ENCODE data around the gene TNPO3. TPM values are rescaled to one million over a fixed set of nuclear protein-coding genes. Genes with fewer than 3 reads are reported as not detected.

Gene TNPO3
- total RNA-seq, 1 experiment from 2014 or later = 59.2 TPM

DNA sequence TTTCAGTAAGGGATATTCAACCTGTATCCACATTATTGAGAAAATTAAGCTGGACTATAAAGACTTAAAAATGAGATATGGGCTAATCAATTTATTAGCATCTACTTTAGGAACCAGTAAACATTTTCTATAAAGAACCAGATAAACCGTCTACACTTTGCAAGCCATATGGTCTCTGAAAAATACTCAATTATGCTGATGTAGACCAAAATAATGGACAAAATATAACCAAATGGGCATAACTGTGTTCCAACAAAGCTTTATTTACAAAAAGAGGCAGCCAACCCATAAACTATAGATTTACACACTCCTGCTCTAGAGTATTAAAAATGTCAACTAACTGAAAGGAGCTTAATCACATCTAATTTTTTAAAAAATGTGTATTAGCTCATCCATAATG lies 42.3 kb downstream of the TNPO3 start:
- Histone ChIP-seq H3K4me2 (no peak overlapping the region), H3K36me3 (ENCODE audit: low read depth) (peaks cover 25% of the 10 kb centered on the region), H3K27me3 (ENCODE audit: insufficient read depth, low read depth) (no peaks in the 10 kb centered on the region), H3K27ac (no peak overlapping the region), H3K9me2 (ENCODE audit: insufficient read depth) (no peaks in the 10 kb centered on the region), H3K4me1 (replicated peaks; ENCODE audit: insufficient read depth) (0 out of 2 replicates have a peak, but pooled peaks cover 7% of the 10 kb centered on the region), H3F3A (ENCODE audit: insufficient read depth, low read depth) (peaks cover 8% of the 10 kb centered on the region), H4K20me1 (ENCODE audit: insufficient read depth) (peaks cover 19% of the 10 kb centered on the region), H3K79me2 (ENCODE audit: low read depth) (peaks cover 22% of the 10 kb centered on the region; the same call in 1 of the 2 replicates), H2AFZ (no peak overlapping the region), H3K4me3 (no peak overlapping the region), H3K9me3 (ENCODE audit: insufficient read depth, low read depth) (no peaks in the 10 kb centered on the region)
- POLR2A ChIA-PET (ENCODE audit: unreplicated experiment) = no interaction called here
- intact Hi-C loops (cut with micrococcal nuclease; ENCODE audit: unreplicated experiment) = loop anchor here (10.0 kb wide), 1 partner anchor 48 kb away; no protein-coding TSS in a partner anchor
- BruUV-seq (replicated peaks) = no TSS peak
- CTCF ChIA-PET = interaction anchor here (0.6 kb wide), 1 partner anchor 150 kb away, joined by 3 read pairs; the partner anchor contains the start of gene ATP6V1F
- DNase-seq = no peak
- TF ChIP-seq, protein P1, sequence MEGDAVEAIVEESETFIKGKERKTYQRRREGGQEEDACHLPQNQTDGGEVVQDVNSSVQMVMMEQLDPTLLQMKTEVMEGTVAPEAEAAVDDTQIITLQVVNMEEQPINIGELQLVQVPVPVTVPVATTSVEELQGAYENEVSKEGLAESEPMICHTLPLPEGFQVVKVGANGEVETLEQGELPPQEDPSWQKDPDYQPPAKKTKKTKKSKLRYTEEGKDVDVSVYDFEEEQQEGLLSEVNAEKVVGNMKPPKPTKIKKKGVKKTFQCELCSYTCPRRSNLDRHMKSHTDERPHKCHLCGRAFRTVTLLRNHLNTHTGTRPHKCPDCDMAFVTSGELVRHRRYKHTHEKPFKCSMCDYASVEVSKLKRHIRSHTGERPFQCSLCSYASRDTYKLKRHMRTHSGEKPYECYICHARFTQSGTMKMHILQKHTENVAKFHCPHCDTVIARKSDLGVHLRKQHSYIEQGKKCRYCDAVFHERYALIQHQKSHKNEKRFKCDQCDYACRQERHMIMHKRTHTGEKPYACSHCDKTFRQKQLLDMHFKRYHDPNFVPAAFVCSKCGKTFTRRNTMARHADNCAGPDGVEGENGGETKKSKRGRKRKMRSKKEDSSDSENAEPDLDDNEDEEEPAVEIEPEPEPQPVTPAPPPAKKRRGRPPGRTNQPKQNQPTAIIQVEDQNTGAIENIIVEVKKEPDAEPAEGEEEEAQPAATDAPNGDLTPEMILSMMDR (conservative IDR thresholded peaks at IDR 0.05) = no peak
- TF ChIP-seq EZH2 (IDR thresholded peaks at IDR 0.05; ENCODE audit: low read depth) = no peak

DNA sequence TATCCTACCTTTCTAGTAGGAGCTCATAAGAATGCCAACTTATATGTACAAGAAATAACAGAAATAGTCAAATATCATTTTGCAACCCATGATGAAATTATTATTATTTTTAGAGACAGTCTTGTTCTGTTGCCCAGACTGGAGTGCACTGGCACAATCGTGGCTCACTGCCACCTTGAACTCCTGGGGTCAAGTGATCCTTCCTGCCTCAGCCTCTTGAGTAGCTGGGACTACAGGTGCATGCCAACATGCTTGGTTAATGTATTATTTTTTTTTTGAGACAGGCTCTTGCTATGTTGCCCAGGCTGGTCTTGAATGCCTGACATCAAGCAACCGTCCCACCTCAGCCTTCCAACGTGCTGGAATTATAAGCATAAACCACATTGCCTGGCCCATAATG lies 44.8 kb downstream of the TNPO3 start:
- Histone ChIP-seq H3K4me3 (no peak overlapping the region), H3K27ac (no peak overlapping the region), H3K27me3 (ENCODE audit: insufficient read depth, low read depth) (no peaks in the 10 kb centered on the region), H3K4me1 (replicated peaks; ENCODE audit: insufficient read depth) (no peaks in the 10 kb centered on the region), H2AFZ (no peak overlapping the region), H3K36me3 (ENCODE audit: low read depth) (peaks cover 25% of the 10 kb centered on the region), H3K9me3 (ENCODE audit: insufficient read depth, low read depth) (no peaks in the 10 kb centered on the region), H3F3A (ENCODE audit: insufficient read depth, low read depth) (peaks cover 8% of the 10 kb centered on the region), H3K79me2 (ENCODE audit: low read depth) (peaks cover 17% of the 10 kb centered on the region; the same call in 1 of the 2 replicates), H4K20me1 (ENCODE audit: insufficient read depth) (peaks cover 21% of the 10 kb centered on the region), H3K4me2 (no peak overlapping the region), H3K9me2 (ENCODE audit: insufficient read depth) (no peaks in the 10 kb centered on the region)
- intact Hi-C loops (cut with micrococcal nuclease; ENCODE audit: unreplicated experiment) = loop anchor here (10.0 kb wide), 1 partner anchor 45 kb away; no protein-coding TSS in a partner anchor
- no TSS peak for BruUV-seq (replicated peaks)
- POLR2A ChIA-PET (ENCODE audit: unreplicated experiment) = interaction anchor here (0.9 kb wide), 1 partner anchor 100 kb away, joined by 6 read pairs; no protein-coding TSS in a partner anchor
- CTCF ChIA-PET = interaction anchor here (0.6 kb wide), 1 partner anchor 340 kb away, joined by 4 read pairs; no protein-coding TSS in a partner anchor
- TF ChIP-seq EZH2 (IDR thresholded peaks at IDR 0.05; ENCODE audit: low read depth) = no peak
- TF ChIP-seq, protein P1 (conservative IDR thresholded peaks at IDR 0.05) = no peak
- no peak for DNase-seq

DNA sequence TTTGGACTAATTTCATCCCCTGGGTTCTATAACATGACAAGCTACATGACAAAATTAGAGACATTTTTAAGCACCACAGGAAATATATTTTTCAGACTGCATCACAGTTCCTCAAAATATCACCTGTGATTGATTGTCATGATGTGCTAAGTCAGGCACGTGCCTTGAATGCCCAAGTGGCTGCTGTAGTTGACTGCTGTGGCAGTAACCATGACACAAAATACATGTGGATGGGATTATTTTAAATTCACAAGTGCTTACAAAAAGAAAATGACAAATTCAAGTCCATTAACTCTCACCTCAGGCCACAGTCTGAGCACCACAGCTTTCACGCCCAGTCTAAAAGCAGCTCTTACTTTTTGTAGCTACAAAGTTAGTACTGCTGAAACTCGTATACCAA lies 45.5 kb downstream of the TNPO3 start:
- Histone ChIP-seq H3K4me3 (no peak overlapping the region), H2AFZ (no peak overlapping the region), H3K9me2 (ENCODE audit: insufficient read depth) (no peaks in the 10 kb centered on the region), H4K20me1 (ENCODE audit: insufficient read depth) (peaks cover 21% of the 10 kb centered on the region), H3K27me3 (ENCODE audit: insufficient read depth, low read depth) (no peaks in the 10 kb centered on the region), H3K4me2 (no peak overlapping the region), H3K9me3 (ENCODE audit: insufficient read depth, low read depth) (no peaks in the 10 kb centered on the region), H3F3A (ENCODE audit: insufficient read depth, low read depth) (peaks cover 3% of the 10 kb centered on the region), H3K27ac (no peak overlapping the region), H3K4me1 (replicated peaks; ENCODE audit: insufficient read depth) (no peaks in the 10 kb centered on the region), H3K79me2 (ENCODE audit: low read depth) (peaks cover 17% of the 10 kb centered on the region; the same call in 1 of the 2 replicates), H3K36me3 (ENCODE audit: low read depth) (peaks cover 24% of the 10 kb centered on the region; the same call in 1 of the 2 replicates)
- intact Hi-C loops (cut with micrococcal nuclease; ENCODE audit: unreplicated experiment) = no loop called here
- BruUV-seq (replicated peaks) = no TSS peak
- ChIA-PET POLR2A (ENCODE audit: unreplicated experiment) (interaction anchor here (0.9 kb wide), 1 partner anchor 34 kb away, joined by 6 read pairs; no protein-coding TSS in a partner anchor), CTCF (no interaction called here)
- DNase-seq = no peak
- TF ChIP-seq EZH2 (IDR thresholded peaks at IDR 0.05; ENCODE audit: low read depth) = no peak
- TF ChIP-seq, protein P1 (conservative IDR thresholded peaks at IDR 0.05) = no peak
